Panc1 (cell line): ENCODE data around the gene ATP1B2. TPM values are rescaled to one million over a fixed set of nuclear protein-coding genes. Genes with fewer than 3 reads are reported as not detected.

Experiments
- ATAC-seq: fragments of 200-7000 bp; cut with Tn5 transposase; 2 replicates; pipeline ENCODE4 v1.9.1; 2020; ENCODE audit warnings: mild to moderate bottlenecking, moderate library complexity
- BruUV-seq: library from RNA; stranded (reverse); fragments of 400-500 nt; replicated peaks from 2 replicates; lab custom pipeline; 2021; lab: Mats Ljungman, UMichigan
- CTCF ChIA-PET: fragments of 300-600 bp; sonication (Branson Sonifier 250); formaldehyde crosslinking; loops from one replicate; lab custom pipeline; 2022; ENCODE audit warnings: antibody characterized with exemption; lab: Charles Lee
- POLR2A ChIA-PET: fragments of 300-600 bp; sonication (Branson Sonifier 250); formaldehyde crosslinking; loops from one replicate; lab custom pipeline; 2022; ENCODE audit warnings: antibody characterized with exemption; lab: Charles Lee
- DNase-seq: peaks from one replicate; pipeline ENCODE4 v3.0.0-alpha.2; 2010; ENCODE audit warnings: low read depth, low spot score
- H3K27ac ChIP-seq: 2 replicates; pipeline ENCODE4 v1.5.1; 2011; ENCODE audit warnings: mild to moderate bottlenecking, low read length, inconsistent platforms
- H3K27me3 ChIP-seq: fragments of 200-500 bp; sonication (Bioruptor generic); 2 replicates; pipeline ENCODE4 v1.6.0; 2014; ENCODE audit warnings: low read length, inconsistent platforms; ENCODE audit not compliant: control insufficient read depth, insufficient read depth
- H3K36me3 ChIP-seq: fragments of 200-500 bp; sonication (Bioruptor generic); 2 replicates; pipeline ENCODE4 v1.5.1; 2014; ENCODE audit warnings: inconsistent platforms, mild to moderate bottlenecking, low read length, moderate library complexity; ENCODE audit not compliant: control insufficient read depth, insufficient read depth
- H3K4me1 ChIP-seq: 2 replicates; pipeline ENCODE4 v1.5.1; 2011; ENCODE audit warnings: inconsistent platforms, mild to moderate bottlenecking, low read length, moderate library complexity; ENCODE audit not compliant: control insufficient read depth, insufficient read depth
- H3K4me3 ChIP-seq, 2 experiments: 2 replicates each; pipeline ENCODE4 v1.5.1; 2011 to 2012; ENCODE audit warnings: low read depth in 2 of 2, low read length in 2 of 2, mild to moderate bottlenecking in 2 of 2, inconsistent platforms in 1 of 2, moderate library complexity in 1 of 2
- H3K9me3 ChIP-seq: fragments of 200-500 bp; sonication (Bioruptor generic); 2 replicates; pipeline ENCODE4 v1.5.1; 2014; ENCODE audit warnings: low read depth, mild to moderate bottlenecking, inconsistent platforms, low read length, moderate library complexity; ENCODE audit not compliant: control insufficient read depth, insufficient read depth
- POLR2AphosphoS5 ChIP-seq: IDR thresholded peaks from 2 replicates; pipeline ENCODE4 v1.6.1; 2012; ENCODE audit warnings: mild to moderate bottlenecking, low read depth, low read length, moderate library complexity
- SIN3A ChIP-seq: IDR thresholded peaks from 2 replicates; pipeline ENCODE4 v1.6.1; 2012; ENCODE audit warnings: low read depth, mild to moderate bottlenecking, low read length, moderate library complexity, borderline replicate concordance; ENCODE audit not compliant: insufficient read depth
- TCF7L2 ChIP-seq: IDR thresholded peaks from 2 replicates; pipeline ENCODE4 v1.6.1; 2011; ENCODE audit warnings: mild to moderate bottlenecking, low read depth, low read length, inconsistent platforms
- in situ Hi-C: cut with HindIII; loops from 2 replicates; pipeline ENCODE4 v1.10.0; 2016; ENCODE audit warnings: low sequenced_read_pairs, low pct_unique_long_range_greater_than_20kb
- intact Hi-C: fragments of 100-400 bp; cut with micrococcal nuclease; formaldehyde crosslinking; loops from one replicate; pipeline ENCODE4 v1.10.0; 2022; ENCODE audit not compliant: unreplicated experiment
- total RNA-seq: library from RNA; stranded (reverse); gene quantifications from one replicate; pipeline ENCODE4 v1.2.1, GENCODE V29; 2021; ENCODE audit not compliant: unreplicated experiment
- TF ChIP-seq, protein P1 (sequence below): fragments of 450-650 bp; IDR thresholded peaks from 2 replicates; pipeline ENCODE4 v1.5.1; 2017; ENCODE audit warnings: mild to moderate bottlenecking
- TF ChIP-seq, protein P2 (sequence below), 2 experiments: IDR thresholded peaks; 2 replicates each; pipeline ENCODE4 v1.6.1; 2011 to 2012; ENCODE audit warnings: low read depth in 2 of 2, control low read depth in 1 of 2, low read length in 1 of 2, mild to moderate bottlenecking in 1 of 2, moderate library complexity in 1 of 2; ENCODE audit not compliant: insufficient read depth in 1 of 2

The ATP1B2 gene
- total RNA-seq, 1 experiment from 2014 or later: 0.08 TPM

DNA sequence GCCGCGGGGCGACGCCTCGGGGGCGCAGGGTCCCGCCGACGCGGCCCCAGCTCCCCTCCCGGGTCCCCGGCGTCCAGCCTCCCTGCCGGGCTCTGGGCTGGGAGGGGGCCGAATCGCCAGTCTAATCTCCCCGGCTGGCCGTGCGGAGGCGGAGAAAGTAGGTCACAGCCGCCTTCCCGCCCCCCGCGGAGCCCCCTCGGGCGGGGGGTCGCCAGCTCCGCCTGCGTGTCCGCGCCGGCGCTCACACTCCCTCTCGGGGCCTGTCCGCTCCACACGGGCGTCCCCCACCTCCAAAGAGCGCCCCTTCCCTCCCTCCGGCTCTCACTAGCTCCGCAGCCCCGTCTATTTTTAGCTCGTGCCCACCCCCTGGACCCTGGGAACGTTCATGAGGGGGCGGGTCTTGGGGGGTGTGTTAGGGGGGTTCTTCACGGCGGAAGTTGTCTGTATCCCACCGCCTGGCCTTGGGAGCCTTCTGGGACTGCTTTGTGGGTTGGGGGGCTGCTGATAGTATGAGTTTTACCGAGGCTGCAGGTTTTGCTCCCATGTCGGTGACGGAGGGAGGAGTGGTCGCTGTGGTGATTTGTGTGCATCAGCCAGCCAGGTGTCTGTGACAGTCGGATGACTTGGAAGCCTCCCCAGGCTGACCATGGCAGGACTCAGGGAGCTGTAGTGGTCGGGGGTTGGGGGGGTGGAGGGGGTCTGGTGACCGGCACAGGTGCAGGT, 1.1 kb downstream of the ATP1B2 start:
- TF ChIP-seq TCF7L2: no peak
- TF ChIP-seq, protein P1, sequence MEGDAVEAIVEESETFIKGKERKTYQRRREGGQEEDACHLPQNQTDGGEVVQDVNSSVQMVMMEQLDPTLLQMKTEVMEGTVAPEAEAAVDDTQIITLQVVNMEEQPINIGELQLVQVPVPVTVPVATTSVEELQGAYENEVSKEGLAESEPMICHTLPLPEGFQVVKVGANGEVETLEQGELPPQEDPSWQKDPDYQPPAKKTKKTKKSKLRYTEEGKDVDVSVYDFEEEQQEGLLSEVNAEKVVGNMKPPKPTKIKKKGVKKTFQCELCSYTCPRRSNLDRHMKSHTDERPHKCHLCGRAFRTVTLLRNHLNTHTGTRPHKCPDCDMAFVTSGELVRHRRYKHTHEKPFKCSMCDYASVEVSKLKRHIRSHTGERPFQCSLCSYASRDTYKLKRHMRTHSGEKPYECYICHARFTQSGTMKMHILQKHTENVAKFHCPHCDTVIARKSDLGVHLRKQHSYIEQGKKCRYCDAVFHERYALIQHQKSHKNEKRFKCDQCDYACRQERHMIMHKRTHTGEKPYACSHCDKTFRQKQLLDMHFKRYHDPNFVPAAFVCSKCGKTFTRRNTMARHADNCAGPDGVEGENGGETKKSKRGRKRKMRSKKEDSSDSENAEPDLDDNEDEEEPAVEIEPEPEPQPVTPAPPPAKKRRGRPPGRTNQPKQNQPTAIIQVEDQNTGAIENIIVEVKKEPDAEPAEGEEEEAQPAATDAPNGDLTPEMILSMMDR: no peak
- TF ChIP-seq, protein P2, sequence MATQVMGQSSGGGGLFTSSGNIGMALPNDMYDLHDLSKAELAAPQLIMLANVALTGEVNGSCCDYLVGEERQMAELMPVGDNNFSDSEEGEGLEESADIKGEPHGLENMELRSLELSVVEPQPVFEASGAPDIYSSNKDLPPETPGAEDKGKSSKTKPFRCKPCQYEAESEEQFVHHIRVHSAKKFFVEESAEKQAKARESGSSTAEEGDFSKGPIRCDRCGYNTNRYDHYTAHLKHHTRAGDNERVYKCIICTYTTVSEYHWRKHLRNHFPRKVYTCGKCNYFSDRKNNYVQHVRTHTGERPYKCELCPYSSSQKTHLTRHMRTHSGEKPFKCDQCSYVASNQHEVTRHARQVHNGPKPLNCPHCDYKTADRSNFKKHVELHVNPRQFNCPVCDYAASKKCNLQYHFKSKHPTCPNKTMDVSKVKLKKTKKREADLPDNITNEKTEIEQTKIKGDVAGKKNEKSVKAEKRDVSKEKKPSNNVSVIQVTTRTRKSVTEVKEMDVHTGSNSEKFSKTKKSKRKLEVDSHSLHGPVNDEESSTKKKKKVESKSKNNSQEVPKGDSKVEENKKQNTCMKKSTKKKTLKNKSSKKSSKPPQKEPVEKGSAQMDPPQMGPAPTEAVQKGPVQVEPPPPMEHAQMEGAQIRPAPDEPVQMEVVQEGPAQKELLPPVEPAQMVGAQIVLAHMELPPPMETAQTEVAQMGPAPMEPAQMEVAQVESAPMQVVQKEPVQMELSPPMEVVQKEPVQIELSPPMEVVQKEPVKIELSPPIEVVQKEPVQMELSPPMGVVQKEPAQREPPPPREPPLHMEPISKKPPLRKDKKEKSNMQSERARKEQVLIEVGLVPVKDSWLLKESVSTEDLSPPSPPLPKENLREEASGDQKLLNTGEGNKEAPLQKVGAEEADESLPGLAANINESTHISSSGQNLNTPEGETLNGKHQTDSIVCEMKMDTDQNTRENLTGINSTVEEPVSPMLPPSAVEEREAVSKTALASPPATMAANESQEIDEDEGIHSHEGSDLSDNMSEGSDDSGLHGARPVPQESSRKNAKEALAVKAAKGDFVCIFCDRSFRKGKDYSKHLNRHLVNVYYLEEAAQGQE (IDR thresholded peaks at IDR 0.05; ENCODE audit: insufficient read depth in 1 of 2, low read depth in 2 of 2, low read length in 1 of 2): no peak
- no peak for TF ChIP-seq POLR2AphosphoS5
- no peak for TF ChIP-seq SIN3A
- CTCF ChIA-PET: interaction anchor here (1.2 kb wide), 1 partner anchor 36 kb away, joined by 3 read pairs; the partner anchor contains the start of gene TP53
- in situ Hi-C loops (no loop called here), intact Hi-C loops (no loop called here)
- Histone ChIP-seq H3K9me3 (no peaks in the 10 kb centered on the region), H3K27me3 (peaks cover 2% of the 10 kb centered on the region; the same call in 1 of the 2 replicates), H3K4me1 (no peaks in the 10 kb centered on the region), H3K27ac (no peak overlapping the region), H3K36me3 (no peaks in the 10 kb centered on the region), H3K4me3 (peak overlapping the region in 1 of 2 experiments; percentile 26; a peak in 2 of 4 replicates)
- ATAC-seq: no peak
- no peak for DNase-seq
- BruUV-seq: no TSS peak
- POLR2A ChIA-PET: interaction anchor here (0.7 kb wide), 1 partner anchor 310 kb away, joined by 3 read pairs; no protein-coding TSS in a partner anchor

DNA sequence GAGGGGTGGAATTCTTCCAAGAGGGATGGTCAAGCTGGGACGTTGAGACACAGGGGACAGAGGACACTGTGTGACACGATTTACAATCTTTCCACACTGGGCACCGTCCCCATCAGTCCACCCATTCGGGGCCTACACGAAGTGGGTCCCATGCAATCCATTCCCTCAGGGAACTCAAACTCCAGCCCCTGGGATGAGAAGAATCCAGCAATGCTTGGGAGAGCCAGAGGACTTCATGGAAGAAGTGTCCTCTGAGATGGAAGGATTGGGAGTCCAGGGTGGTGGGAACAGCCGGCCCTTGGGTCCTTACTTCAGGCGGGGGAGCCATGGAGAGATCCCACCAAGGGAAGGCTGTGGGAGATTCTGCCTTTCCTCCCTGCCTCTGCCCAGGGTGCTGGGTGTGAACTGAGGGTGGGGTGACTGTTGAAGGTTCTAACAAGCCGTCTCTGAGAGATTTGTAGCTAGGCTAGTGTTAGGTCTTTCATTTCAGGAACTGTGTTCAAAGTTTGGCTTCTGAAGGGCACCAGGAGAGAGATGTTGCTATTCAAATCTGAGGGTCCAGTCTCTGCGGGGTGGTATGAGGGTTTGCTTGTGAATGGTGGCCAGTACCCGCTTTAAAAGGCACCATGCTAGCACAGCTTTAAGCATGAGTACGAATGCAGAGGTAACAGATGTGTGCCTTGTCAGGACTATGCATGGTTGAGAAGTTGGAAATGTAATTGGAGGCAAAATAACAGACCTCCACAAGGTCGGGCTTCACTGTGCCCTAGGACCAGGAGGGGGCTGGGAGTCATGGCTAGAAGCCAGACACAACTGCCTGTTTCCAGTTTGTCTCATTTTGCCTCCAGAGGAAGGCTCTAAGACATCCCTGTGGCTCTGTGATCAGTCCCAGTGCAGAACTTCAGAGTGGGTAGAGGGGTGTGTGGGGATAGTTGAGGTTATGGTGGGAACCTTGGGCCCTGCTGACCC, 1.9 kb downstream of the ATP1B2 start:
- Histone ChIP-seq H3K27me3 (peaks cover 2% of the 10 kb centered on the region; the same call in 1 of the 2 replicates), H3K4me3 (no peak overlapping the region), H3K36me3 (no peaks in the 10 kb centered on the region), H3K9me3 (no peaks in the 10 kb centered on the region), H3K4me1 (no peaks in the 10 kb centered on the region; the same call in 1 of the 2 replicates), H3K27ac (no peak overlapping the region)
- no peak for DNase-seq
- ChIA-PET CTCF (no interaction called here), POLR2A (no interaction called here)
- TF ChIP-seq TCF7L2: no peak
- TF ChIP-seq, protein P2 (IDR thresholded peaks at IDR 0.05; ENCODE audit: insufficient read depth in 1 of 2, low read depth in 2 of 2, low read length in 1 of 2): no peak
- no peak for TF ChIP-seq SIN3A
- TF ChIP-seq, protein P1: no peak
- TF ChIP-seq POLR2AphosphoS5: no peak
- intact Hi-C loops (no loop called here), in situ Hi-C loops (no loop called here)
- BruUV-seq: no TSS peak
- ATAC-seq: no peak
